B cell (primary cell): Measurements from ENCODE around the gene KCNK17. TPM values are rescaled to one million over a fixed set of nuclear protein-coding genes. Genes with fewer than 3 reads are reported as not detected.

Source experiments
- ATAC-seq: fragments of 200-7000 bp; cut with Tn5 transposase; one replicate; pipeline ENCODE4 v1.10.0; 2021; ENCODE audit warnings: low read depth, mild to moderate bottlenecking, moderate number of reproducible peaks, moderate library complexity
- CTCF ChIA-PET: fragments of 350-600 bp; sonication (Branson Sonifier 250); formaldehyde crosslinking; loops from one replicate; lab custom pipeline; 2021; ENCODE audit warnings: antibody characterized with exemption, inconsistent platforms; lab: Charles Lee
- POLR2A ChIA-PET: fragments of 350-600 bp; sonication (Branson Sonifier 250); formaldehyde crosslinking; loops from one replicate; lab custom pipeline; 2021; ENCODE audit warnings: antibody characterized with exemption; lab: Charles Lee
- DNase-seq: peaks from one replicate; pipeline ENCODE4 v3.0.0; 2013
- H2AFZ ChIP-seq: 2 replicates; pipeline ENCODE4 v1.6.1; 2012; ENCODE audit warnings: mild to moderate bottlenecking, low read depth, low read length; ENCODE audit not compliant: insufficient read depth, poor library complexity, severe bottlenecking
- H3K27ac ChIP-seq, 2 donors: 1 replicate in 1 of 2; 2 replicates in 1 of 2; pipeline ENCODE4 v1.5.1; 2012 to 2013; ENCODE audit warnings: low read length in 2 of 2, mild to moderate bottlenecking in 2 of 2, moderate library complexity in 1 of 2
- H3K27me3 ChIP-seq, 4 experiments: fragments of 200-600 bp in 1 of 4; sonication (generic) in 1 of 4; replicated peaks in 1 of 4; 1 replicate in 2 of 4; 2 replicates in 2 of 4; pipeline versions ENCODE4 v1.6.1 to v1.7.0; 2013 to 2016; ENCODE audit warnings: low read length in 3 of 4, mild to moderate bottlenecking in 2 of 4, mixed read lengths in 1 of 4, moderate library complexity in 1 of 4; ENCODE audit not compliant: insufficient read depth in 4 of 4, control insufficient read depth in 3 of 4; ENCODE audit errors: control extremely low read depth in 1 of 4
- H3K36me3 ChIP-seq, 2 experiments: replicated peaks in 1 of 2; 1 replicate in 1 of 2; 2 replicates in 1 of 2; pipeline versions ENCODE4 v1.6.1 to v1.7.1; 2013; ENCODE audit warnings: low read length in 1 of 2; ENCODE audit not compliant: insufficient read depth in 2 of 2, control insufficient read depth in 1 of 2; ENCODE audit errors: control extremely low read depth in 1 of 2, extremely low read depth in 1 of 2
- H3K4me1 ChIP-seq, 2 donors: fragments of 200-600 bp in 1 of 2; sonication (generic) in 1 of 2; 1 replicate in 1 of 2; 2 replicates in 1 of 2; pipeline versions ENCODE4 v1.5.1 to v1.6.1; 2013 to 2017; ENCODE audit warnings: low read length in 2 of 2; ENCODE audit not compliant: control insufficient read depth in 2 of 2, insufficient read depth in 2 of 2
- H3K4me2 ChIP-seq: replicated peaks from 2 replicates; pipeline ENCODE3; 2012; ENCODE audit warnings: mild to moderate bottlenecking, low read depth, low read length; ENCODE audit not compliant: poor library complexity, severe bottlenecking
- H3K4me3 ChIP-seq, 5 experiments: fragments of 200-600 bp in 1 of 5; sonication (generic) in 1 of 5; 1 replicate in 3 of 5; 2 replicates in 2 of 5; pipeline versions ENCODE4 v1.5.1 to v1.7.0; 2011 to 2016; ENCODE audit warnings: low read length in 4 of 5, mild to moderate bottlenecking in 4 of 5, low read depth in 2 of 5, control low read depth in 1 of 5, moderate library complexity in 1 of 5; ENCODE audit not compliant: insufficient read depth in 1 of 5; ENCODE audit errors: control extremely low read depth in 1 of 5, extremely low read depth in 1 of 5
- H3K79me2 ChIP-seq: fragments of 200-600 bp; sonication (generic); one replicate; pipeline ENCODE4 v1.6.0; 2016; ENCODE audit warnings: low read length; ENCODE audit not compliant: control insufficient read depth, insufficient read depth
- H3K9ac ChIP-seq: fragments of 200-600 bp; sonication (generic); 2 replicates; pipeline ENCODE4 v1.6.1; 2017; ENCODE audit warnings: mild to moderate bottlenecking, low read length, moderate library complexity
- H3K9me3 ChIP-seq, 3 donors: one replicate each; pipeline versions ENCODE4 v1.6.1 to v1.7.1; 2013; ENCODE audit warnings: low read length in 2 of 3; ENCODE audit not compliant: control insufficient read depth in 2 of 3, insufficient read depth in 1 of 3; ENCODE audit errors: control extremely low read depth in 1 of 3
- H4K20me1 ChIP-seq: 2 replicates; pipeline ENCODE4 v1.6.0; 2012; ENCODE audit warnings: mild to moderate bottlenecking, low read length; ENCODE audit not compliant: insufficient read depth, control insufficient read depth, poor library complexity, severe bottlenecking
- H3K27ac Mint-ChIP-seq: one replicate; pipeline ENCODE4 v1.8.0; 2021; ENCODE audit warnings: mixed read lengths
- H3K27me3 Mint-ChIP-seq: one replicate; pipeline ENCODE4 v1.8.0; 2021; ENCODE audit warnings: mixed read lengths
- H3K4me1 Mint-ChIP-seq: one replicate; pipeline ENCODE4 v1.8.0; 2021; ENCODE audit warnings: mixed read lengths
- H3K4me3 Mint-ChIP-seq: one replicate; pipeline ENCODE4 v1.8.0; 2021; ENCODE audit warnings: mixed read lengths
- H3K9me3 Mint-ChIP-seq: one replicate; pipeline ENCODE4 v1.8.0; 2022; ENCODE audit warnings: mixed read lengths; ENCODE audit not compliant: insufficient read depth
- CTCF ChIP-seq: fragments of 200-600 bp; IDR thresholded peaks from one replicate; pipeline ENCODE4 v1.8.0; 2022; ENCODE audit warnings: antibody characterized with exemption, mild to moderate bottlenecking
- EZH2 ChIP-seq: IDR thresholded peaks from 2 replicates; pipeline ENCODE4 v1.6.1; 2012; ENCODE audit warnings: borderline replicate concordance, low read depth, mild to moderate bottlenecking, moderate library complexity, low read length; ENCODE audit not compliant: insufficient read depth, poor library complexity, severe bottlenecking
- WGBS: methylation state at CpG from one replicate; pipeline ENCODE4 v1.1.5; 2013; ENCODE audit warnings: missing lambda C conversion rate; ENCODE audit not compliant: insufficient coverage; 5-methylcytosine and 5-hydroxymethylcytosine counted together
- intact Hi-C: fragments of 100-400 bp; cut with micrococcal nuclease; formaldehyde crosslinking; loops from one replicate; pipeline ENCODE4 v1.10.0; 2022
- polyA plus RNA-seq: library from polyadenylated mRNA; depleted of rRNA; stranded (reverse); fragments of >200 nt; gene quantifications from 2 replicates; pipeline ENCODE4 v1.2.3, GENCODE V29; 2012
- total RNA-seq, 2 donors: library from RNA; stranded (reverse); fragments of 120-200 nt in 1 of 2; gene quantifications; 1 replicate in 1 of 2; 2 replicates in 1 of 2; pipeline versions ENCODE4 v1.2.3 to v1.2.4, GENCODE V29; 2013 to 2022

Gene KCNK17
- total and polyA plus RNA-seq, 2 donors (not counting 1 experiment from before 2014, with no cell fraction given): not detected

GRCh38 chr6:39312912-39313525, 1.2 kb downstream of the KCNK17 start:
- ATAC-seq (no peak), DNase-seq (no peak)
- peaks cover 0 to 49% (median 23%) of the 10 kb centered on the region in 4 experiments for H3K27me3 ChIP-seq
- peaks cover 21 to 23% of the 10 kb centered on the region in 2 donors for H3K4me1 ChIP-seq
- Mint-ChIP-seq H3K4me1 (peaks cover 24% of the 10 kb centered on the region), H3K9me3 (no peaks in the 10 kb centered on the region), H3K27ac (no peak overlapping the region), H3K27me3 (peaks cover 39% of the 10 kb centered on the region), H3K4me3 (peak overlapping the region; percentile 37)
- no peak for TF ChIP-seq EZH2
- TF ChIP-seq CTCF: no peak
- H3K79me2 ChIP-seq: no peaks in the 10 kb centered on the region
- H3K4me2 ChIP-seq: peak overlapping the region; percentile 72
- intact Hi-C loops: no loop called here
- ChIA-PET CTCF (no interaction called here), POLR2A (no interaction called here)
- H3K36me3 ChIP-seq: no peaks in the 10 kb centered on the region
- peak overlapping the region in 1 of 5 experiments; percentile 25 for H3K4me3 ChIP-seq
- H2AFZ ChIP-seq: peak overlapping the region; percentile 40
- H3K27ac ChIP-seq: no peak overlapping the region
- no peak overlapping the region for H3K9ac ChIP-seq
- H4K20me1 ChIP-seq: no peaks in the 10 kb centered on the region
- 16% methylated on average over 45 of the region's 45 CpGs for WGBS
- peaks cover 0 to 9% (median 0%) of the 10 kb centered on the region in 3 donors for H3K9me3 ChIP-seq

GRCh38 chr6:39310542-39310941, 3.7 kb downstream of the KCNK17 start:
- DNase-seq (no peak), ATAC-seq (peak; percentile 28)
- no peak overlapping the region for H3K4me3 ChIP-seq
- H3K27me3 ChIP-seq: peaks cover 0 to 46% (median 23%) of the 10 kb centered on the region in 4 experiments
- no peaks in the 10 kb centered on the region for H4K20me1 ChIP-seq
- no peak overlapping the region for H3K9ac ChIP-seq
- no peak overlapping the region for H3K4me2 ChIP-seq
- H3K36me3 ChIP-seq: no peaks in the 10 kb centered on the region
- H3K9me3 ChIP-seq: peaks cover 0 to 5% (median 0%) of the 10 kb centered on the region in 3 donors
- H3K27ac ChIP-seq: no peak overlapping the region
- Mint-ChIP-seq H3K9me3 (no peaks in the 10 kb centered on the region), H3K27me3 (peaks cover 34% of the 10 kb centered on the region), H3K27ac (no peak overlapping the region), H3K4me1 (peaks cover 24% of the 10 kb centered on the region), H3K4me3 (no peak overlapping the region)
- H3K79me2 ChIP-seq: no peaks in the 10 kb centered on the region
- no peak overlapping the region for H2AFZ ChIP-seq
- H3K4me1 ChIP-seq: peaks cover 21 to 23% of the 10 kb centered on the region in 2 donors
- intact Hi-C loops: loop anchor here (1.0 kb wide), 2 partner anchors 144 to 438 kb away; no protein-coding TSS in a partner anchor
- ChIA-PET CTCF (interaction anchor here (0.5 to 11.7 kb wide), 13 partner anchors 9 to 438 kb away, joined by 3 to 241 read pairs (median 5); partner anchors contain the start of gene KCNK16), POLR2A (no interaction called here)
- TF ChIP-seq CTCF: no peak
- TF ChIP-seq EZH2: no peak
- WGBS: 25% methylated on average over 2 of the region's 4 CpGs
